OCI-LY7 (cell line): ENCODE data around the gene GOLPH3. TPM values are rescaled to one million over a fixed set of nuclear protein-coding genes. Genes with fewer than 3 reads are reported as not detected.
A peak's percentile ranks its signal among the peaks of the same experiment; 100 is the strongest.

ENCODE experiments used
- Bru-seq: library from RNA; stranded (reverse); fragments of 400-500 nt; gene quantifications from one replicate; lab custom pipeline; 2021; lab: Mats Ljungman, UMichigan
- BruChase-seq, 2 experiments: library from RNA; stranded (reverse); fragments of 400-500 nt; gene quantifications; one replicate each; lab custom pipeline; 2021; lab: Mats Ljungman, UMichigan
- BruUV-seq: library from RNA; stranded (reverse); fragments of 400-500 nt; replicated peaks from 2 replicates; lab custom pipeline; 2021; lab: Mats Ljungman, UMichigan
- CTCF ChIA-PET: fragments of 300-600 bp; sonication (Branson Sonifier 250); formaldehyde crosslinking; loops from one replicate; lab custom pipeline; 2022; ENCODE audit warnings: antibody characterized with exemption; ENCODE audit not compliant: unreplicated experiment; lab: Charles Lee
- POLR2A ChIA-PET: fragments of 300-600 bp; sonication (Branson Sonifier 250); formaldehyde crosslinking; loops from one replicate; lab custom pipeline; 2022; ENCODE audit warnings: antibody characterized with exemption; lab: Charles Lee
- DNase-seq: peaks from one replicate; pipeline ENCODE4 v3.0.0-alpha.2; 2015; ENCODE audit warnings: low spot score
- H2AFZ ChIP-seq: fragments of 200-600 bp; sonication (generic), shearing (Covaris generic); 2 replicates; pipeline ENCODE4 v1.6.1; 2014; ENCODE audit warnings: mild to moderate bottlenecking, antibody characterized with exemption, low read length, moderate library complexity
- H3K27ac ChIP-seq: fragments of 200-600 bp; sonication (generic); 2 replicates; pipeline ENCODE4 v1.5.1; 2014; ENCODE audit warnings: mixed run types, low read depth, mild to moderate bottlenecking, moderate library complexity, low read length, inconsistent platforms; ENCODE audit not compliant: poor library complexity, severe bottlenecking
- H3K36me3 ChIP-seq: fragments of 200-600 bp; sonication (generic); 2 replicates; pipeline ENCODE4 v1.6.1; 2014; ENCODE audit warnings: mild to moderate bottlenecking, antibody characterized with exemption, low read length, moderate library complexity, mixed read lengths; ENCODE audit not compliant: insufficient read depth
- H3K4me1 ChIP-seq: fragments of 200-600 bp; sonication (generic); 2 replicates; pipeline ENCODE4 v1.5.1; 2014; ENCODE audit warnings: mild to moderate bottlenecking, low read length; ENCODE audit not compliant: insufficient read depth, poor library complexity, severe bottlenecking
- H3K4me2 ChIP-seq: fragments of 200-600 bp; sonication (generic); 2 replicates; pipeline ENCODE4 v1.6.1; 2014; ENCODE audit warnings: mild to moderate bottlenecking, low read length
- H3K4me3 ChIP-seq: fragments of 200-600 bp; sonication (generic); 2 replicates; pipeline ENCODE4 v1.5.1; 2014; ENCODE audit warnings: mild to moderate bottlenecking, low read depth, low read length; ENCODE audit not compliant: poor library complexity, severe bottlenecking
- H3K79me2 ChIP-seq: fragments of 200-600 bp; sonication (generic); 2 replicates; pipeline ENCODE4 v1.6.1; 2016; ENCODE audit warnings: low read depth, mild to moderate bottlenecking, low read length, moderate library complexity, mixed read lengths; ENCODE audit not compliant: insufficient read depth
- H3K9me2 ChIP-seq: fragments of 200-600 bp; sonication (generic); 2 replicates; pipeline ENCODE4 v1.6.1; 2016; ENCODE audit warnings: mild to moderate bottlenecking, low read length, mixed read lengths; ENCODE audit not compliant: insufficient read depth
- H3K9me3 ChIP-seq: fragments of 200-600 bp; sonication (generic); 2 replicates; pipeline ENCODE4 v1.6.1; 2014; ENCODE audit warnings: mild to moderate bottlenecking, mixed run types, low read length, mixed read lengths
- H4K20me1 ChIP-seq: fragments of 200-600 bp; sonication (generic); 2 replicates; pipeline ENCODE4 v1.6.1; 2014; ENCODE audit warnings: mild to moderate bottlenecking, antibody characterized with exemption, low read length, moderate library complexity, mixed read lengths; ENCODE audit not compliant: insufficient read depth
- CTCF ChIP-seq: fragments of 200-600 bp; sonication (generic); conservative IDR thresholded peaks from 2 replicates; pipeline ENCODE4 v1.5.1; 2014; ENCODE audit warnings: mild to moderate bottlenecking, antibody characterized with exemption, low read length, moderate library complexity, mixed read lengths
- EZH2phosphoT487 ChIP-seq: fragments of 200-600 bp; sonication (generic); IDR thresholded peaks from 2 replicates; pipeline ENCODE4 v1.6.1; 2018; ENCODE audit warnings: low read depth, borderline replicate concordance, mild to moderate bottlenecking, mixed run types, antibody characterized with exemption, low read length, moderate library complexity, mixed read lengths
- intact Hi-C: fragments of 100-400 bp; cut with micrococcal nuclease; formaldehyde crosslinking; loops from one replicate; pipeline ENCODE4 v1.10.0; 2022; ENCODE audit not compliant: unreplicated experiment
- long read RNA-seq: library from polyadenylated mRNA; stranded (forward); transcript quantifications from one replicate; pipeline ENCODE4 v2.0.0, GENCODE V29; 2022
- total RNA-seq, 2 experiments: library from RNA; depleted of rRNA in 1 of 2; stranded (reverse); fragments of >200 nt in 1 of 2; shearing (Covaris generic) in 1 of 2; gene quantifications; 2 replicates each; pipeline ENCODE4 v1.2.3, GENCODE V29; 2014 to 2022

GOLPH3 gene
- total RNA-seq (2014; rRNA removed; shearing (Covaris generic)) (25.7 and 35.9 TPM in 2 replicates), total RNA-seq (2022) (51.0 and 53.8 TPM in 2 replicates), Bru-seq, nascent RNA (percentile 89 among the genes with signal in this experiment), BruChase-seq, experiment 1, labeled RNA remaining after a 6-hour chase (percentile 85 among the genes with signal in this experiment), BruChase-seq, experiment 2, labeled RNA remaining after a 2-hour chase (percentile 89 among the genes with signal in this experiment)
- long read RNA-seq, transcript GOLPH3-201 (4 exons, 2,721 nt), result major isoform, 84 of 91 reads
- long read RNA-seq, partial matches to known transcripts, result 1 of 91 reads
- long read RNA-seq, other reads (novel, unspliced or antisense), result 6 of 91 reads

DNA sequence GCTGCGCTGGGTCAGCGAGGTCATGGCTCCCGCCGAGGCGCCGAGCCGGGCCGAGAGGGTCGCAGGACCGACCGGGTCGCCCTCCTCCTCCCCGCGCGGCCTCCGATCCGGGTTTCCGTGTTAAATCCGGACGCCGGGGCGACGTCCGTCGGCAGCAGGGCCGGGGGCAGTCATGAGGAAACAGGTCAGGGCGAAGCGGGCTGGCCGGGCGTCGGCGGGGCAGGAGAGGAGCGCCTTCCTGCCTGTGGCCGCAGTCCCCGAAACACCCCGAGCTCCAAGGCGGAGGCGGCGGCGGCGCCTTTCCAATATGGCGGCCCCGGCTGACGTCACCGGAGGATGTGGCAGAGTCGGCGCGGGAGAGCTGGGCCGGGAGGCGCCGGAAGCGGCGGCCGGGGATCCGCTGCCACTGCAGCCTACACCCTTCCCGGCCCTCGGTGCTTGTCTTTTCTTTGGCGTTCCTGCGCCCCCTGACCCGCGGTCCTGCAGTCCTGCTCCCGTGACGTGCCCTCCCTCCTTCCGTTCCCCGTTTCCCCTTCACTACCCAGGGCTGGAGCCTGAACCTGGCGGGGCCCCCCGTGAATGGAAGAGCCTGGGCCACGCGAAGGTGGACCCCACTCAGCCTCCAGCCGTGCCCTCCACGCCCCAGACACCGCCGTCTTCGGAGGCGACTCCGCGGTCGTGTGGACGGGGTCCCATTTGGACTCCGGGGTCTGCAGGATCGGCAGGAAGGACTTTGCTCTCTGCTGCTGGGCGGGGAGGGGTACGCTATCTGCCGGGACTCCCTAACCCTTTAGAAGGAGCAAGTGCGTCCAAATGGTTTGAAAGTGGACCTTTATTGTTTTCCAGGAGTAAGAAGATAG is at the start of gene GOLPH3:
TSS of gene GOLPH3 (minus strand) at position 309 of the 860 bp plus-strand sequence. CDS start at position 24, 285 bp downstream.
- intact Hi-C loops, result loop anchor here (5.0 kb wide), 2 partner anchors 43 to 413 kb away; partner anchors contain the start of gene SUB1
- Histone ChIP-seq H3K79me2 (peaks cover 45% of the 10 kb centered on the region), H3K36me3 (peaks cover 28% of the 10 kb centered on the region), H3K9me2 (no peaks in the 10 kb centered on the region), H4K20me1 (0 out of 2 replicates have a peak, but pooled peaks cover 6% of the 10 kb centered on the region), H3K4me2 (peak within 1 kb of the TSS; percentile 88), H3K27ac (peak within 1 kb of the TSS; percentile 75), H2AFZ (peak within 1 kb of the TSS; percentile 95), H3K4me3 (peak within 1 kb of the TSS; percentile 93), H3K9me3 (no peaks in the 10 kb centered on the region), H3K4me1 (peaks cover 27% of the 10 kb centered on the region)
- ChIA-PET POLR2A (interaction anchor here (0.6 to 1.8 kb wide), 5 partner anchors 9 to 37 kb away, joined by 3 to 7 read pairs (median 6); no protein-coding TSS in a partner anchor), CTCF (no interaction called here)
- DNase-seq, result peak; percentile 93
- no peak for TF ChIP-seq CTCF
- no peak for TF ChIP-seq EZH2phosphoT487
- no TSS peak for BruUV-seq

DNA sequence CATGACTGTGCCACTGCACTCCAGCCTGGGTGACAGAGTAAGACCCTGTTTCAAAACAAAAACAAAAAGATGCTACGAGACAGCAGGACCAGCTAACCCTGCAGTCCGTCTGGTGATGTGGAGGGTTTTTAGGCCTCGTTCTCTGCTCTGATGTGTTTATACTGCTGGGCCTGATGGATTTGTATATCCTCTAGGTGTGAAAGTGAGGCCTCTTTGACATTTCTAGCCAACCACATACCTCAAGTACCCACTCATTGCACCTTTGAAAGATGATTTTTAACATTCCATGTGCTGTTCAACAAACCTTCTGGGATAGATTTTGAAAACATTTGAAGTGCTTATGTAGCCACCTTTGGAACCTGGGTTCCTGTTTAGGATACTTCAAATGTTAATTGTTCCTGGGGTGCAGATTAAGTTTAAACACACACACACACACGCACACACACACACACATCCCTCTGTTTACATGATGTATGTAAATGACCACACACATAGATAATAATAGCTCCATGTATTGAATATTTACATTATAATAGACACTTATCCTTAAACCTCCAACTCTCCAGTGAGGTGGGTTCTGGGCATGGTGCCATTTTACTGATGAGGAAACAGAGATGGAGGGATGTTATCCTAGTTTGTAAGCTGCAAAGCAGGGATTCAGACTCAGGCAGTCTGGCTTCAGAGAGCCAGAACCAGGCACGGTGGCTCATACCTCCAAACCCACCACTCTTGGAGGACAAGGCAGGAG is 48.8 kb upstream of the GOLPH3 start:
- Histone ChIP-seq H2AFZ (no peak overlapping the region), H3K79me2 (no peaks in the 10 kb centered on the region), H3K27ac (no peak overlapping the region), H3K4me1 (peaks cover 11% of the 10 kb centered on the region), H3K36me3 (peaks cover 17% of the 10 kb centered on the region), H4K20me1 (no peaks in the 10 kb centered on the region), H3K9me2 (no peaks in the 10 kb centered on the region), H3K9me3 (no peaks in the 10 kb centered on the region), H3K4me2 (no peak overlapping the region), H3K4me3 (no peak overlapping the region)
- DNase-seq, result no peak
- no TSS peak for BruUV-seq
- ChIA-PET CTCF (interaction anchor here (0.5 kb wide), 1 partner anchor 9 kb away, joined by 3 read pairs; no protein-coding TSS in a partner anchor), POLR2A (interaction anchor here (0.6 kb wide), 1 partner anchor 99 kb away, joined by 3 read pairs; no protein-coding TSS in a partner anchor)
- intact Hi-C loops, result no loop called here
- TF ChIP-seq EZH2phosphoT487, result no peak
- TF ChIP-seq CTCF, result no peak
